K562 (cell line): ENCODE measurements around the gene NELL1. TPM values are rescaled to one million over a fixed set of nuclear protein-coding genes. Genes with fewer than 3 reads are reported as not detected.

Source experiments
- ATAC-seq: fragments of 200-7000 bp; cut with Tn5 transposase; 3 replicates; pipeline ENCODE4 v1.9.1; 2020; ENCODE audit warnings: moderate library complexity
- BruUV-seq: library from RNA; stranded (reverse); fragments of 400-500 nt; replicated peaks from 2 replicates; lab custom pipeline; 2021; lab: Mats Ljungman, UMichigan
- CTCF ChIA-PET: fragments of 300-600 bp; formaldehyde crosslinking; extraction: SDS; loops from one replicate; lab custom pipeline; 2021; ENCODE audit warnings: low intra/inter-chr PET ratio; lab: Yijun Ruan, JAX
- POLR2A ChIA-PET: fragments of 300-600, 350-650 bp; sonication (Branson Sonifier 250); formaldehyde crosslinking; extraction: SDS; loops from one replicate; lab custom pipeline; 2021; ENCODE audit warnings: antibody characterized with exemption, inconsistent platforms; lab: Yijun Ruan, JAX
- DNase-seq, 4 experiments: peaks; one replicate each; pipeline versions ENCODE4 v3.0.0 to v3.0.0-alpha.2; 2011 to 2018; ENCODE audit warnings: low spot score in 3 of 4, mixed read lengths in 3 of 4; ENCODE audit errors: extremely low read depth in 1 of 4
- FAIRE-seq: peaks from 2 replicates; lab custom pipeline; 2011; peaks lifted over from hg19 to GRCh38; lab: Jason Lieb, UNC
- H2AFZ ChIP-seq: 2 replicates; pipeline ENCODE4 v1.6.0; 2011; ENCODE audit warnings: low read depth, low read length, control low read depth, inconsistent platforms
- H3K27ac ChIP-seq: fragments of 200-600 bp; 3 replicates; pipeline ENCODE4 v1.8.0; 2011; ENCODE audit warnings: low read depth, mild to moderate bottlenecking, control low read depth, inconsistent platforms, low read length, moderate library complexity, mixed read lengths; ENCODE audit errors: extremely low read depth
- H3K27me3 ChIP-seq, 2 experiments: fragments of 300-600 bp in 1 of 2; 2 replicates in 1 of 2; 3 replicates in 1 of 2; pipeline versions ENCODE4 v1.6.0 to v1.8.0; 2011; ENCODE audit warnings: inconsistent platforms in 2 of 2, low read length in 2 of 2, mild to moderate bottlenecking in 1 of 2, mixed read lengths in 1 of 2, moderate library complexity in 1 of 2; ENCODE audit not compliant: control insufficient read depth in 2 of 2, insufficient read depth in 2 of 2
- H3K36me3 ChIP-seq: fragments of 300-600 bp; 3 replicates; pipeline ENCODE4 v1.8.0; 2011; ENCODE audit warnings: mild to moderate bottlenecking, low read length, inconsistent platforms; ENCODE audit not compliant: control insufficient read depth, insufficient read depth
- H3K4me1 ChIP-seq, 2 experiments: fragments of 200-600 bp in 1 of 2; replicated peaks in 1 of 2; 2 replicates in 1 of 2; 3 replicates in 1 of 2; pipeline versions ENCODE4 v1.5.1 to v1.8.0; 2011; ENCODE audit warnings: inconsistent platforms in 2 of 2, low read length in 2 of 2, mild to moderate bottlenecking in 1 of 2, mixed read lengths in 1 of 2, moderate library complexity in 1 of 2; ENCODE audit not compliant: control insufficient read depth in 2 of 2, insufficient read depth in 2 of 2
- H3K4me2 ChIP-seq: 2 replicates; pipeline ENCODE4 v1.6.1; 2011; ENCODE audit warnings: low read length, control low read depth, inconsistent platforms, mixed read lengths; ENCODE audit not compliant: insufficient read depth
- H3K4me3 ChIP-seq: fragments of 200-600 bp; sonication (generic), shearing (Covaris generic); 2 replicates; pipeline ENCODE4 v1.5.1; 2016; ENCODE audit warnings: control low read depth, inconsistent platforms
- H3K79me2 ChIP-seq: fragments of 200-600 bp; 3 replicates; pipeline ENCODE4 v1.8.0; 2011; ENCODE audit warnings: low read length, inconsistent platforms; ENCODE audit not compliant: control insufficient read depth, insufficient read depth
- H3K9ac ChIP-seq, 2 experiments: 2 replicates each; pipeline versions ENCODE4 v1.6.0 to v1.6.1; 2011; ENCODE audit warnings: low read depth in 2 of 2, low read length in 2 of 2, control low read depth in 1 of 2, inconsistent platforms in 1 of 2, mild to moderate bottlenecking in 1 of 2, mixed read lengths in 1 of 2; ENCODE audit not compliant: insufficient read depth in 1 of 2
- H3K9me1 ChIP-seq: one replicate; pipeline ENCODE4 v1.6.0; 2011; ENCODE audit warnings: inconsistent platforms, mild to moderate bottlenecking, low read length, moderate library complexity; ENCODE audit not compliant: control insufficient read depth, insufficient read depth
- H3K9me3 ChIP-seq: replicated peaks from 2 replicates; pipeline ENCODE4 v1.5.1; 2011; ENCODE audit warnings: low read depth, low read length, inconsistent platforms; ENCODE audit not compliant: control insufficient read depth, insufficient read depth
- H4K20me1 ChIP-seq: replicated peaks from 2 replicates; pipeline ENCODE4 v1.6.1; 2011; ENCODE audit warnings: low read length, inconsistent platforms, mixed read lengths; ENCODE audit not compliant: control insufficient read depth, insufficient read depth
- GATAD2A ChIP-seq: fragments of 450-650 bp; IDR thresholded peaks from 2 replicates; pipeline ENCODE4 v1.6.1; 2017
- NCOA1 ChIP-seq: fragments of 450-650 bp; IDR thresholded peaks from 2 replicates; pipeline ENCODE4 v1.6.1; 2016; ENCODE audit warnings: low read depth
- OTX1 ChIP-seq: fragments of 450-650 bp; formaldehyde crosslinking; IDR thresholded peaks from 2 replicates; pipeline ENCODE4 v1.4.0; 2022; ENCODE audit warnings: mild to moderate bottlenecking
- RBFOX2 ChIP-seq: fragments of 200-400 bp; formaldehyde crosslinking; IDR thresholded peaks from 2 replicates; pipeline ENCODE4 v1.6.1; 2017; ENCODE audit warnings: low read depth, mild to moderate bottlenecking, low read length, moderate library complexity
- RREB1 ChIP-seq: fragments of 250-450 bp; sonication (Bioruptor Pico); IDR thresholded peaks from 2 replicates; pipeline ENCODE4 v1.4.0; 2020
- SAP30 ChIP-seq: fragments of 200-600 bp; sonication (generic); IDR thresholded peaks from 2 replicates; pipeline ENCODE4 v1.6.1; 2012; ENCODE audit warnings: borderline replicate concordance, low read depth, mild to moderate bottlenecking, moderate library complexity, low read length, control low read depth, inconsistent platforms; ENCODE audit not compliant: insufficient read depth, poor library complexity, severe bottlenecking
- SMC3 ChIP-seq: conservative IDR thresholded peaks from 2 replicates; pipeline ENCODE4 v1.6.1; 2011; ENCODE audit warnings: low read depth, low read length, improper control_type of control experiment; ENCODE audit not compliant: insufficient read depth
- TCF3 ChIP-seq: sonication (generic); formaldehyde crosslinking; IDR thresholded peaks from 2 replicates; pipeline ENCODE4 v1.4.0; 2020; ENCODE audit warnings: mild to moderate bottlenecking, missing genetic modification reagents
- TEAD4 ChIP-seq, 2 experiments: sonication (generic) in 1 of 2; formaldehyde crosslinking in 1 of 2; IDR thresholded peaks; 2 replicates each; pipeline versions ENCODE4 v1.6.1 to v1.8.0; 2012 to 2022; ENCODE audit warnings: borderline replicate concordance in 1 of 2, inconsistent platforms in 1 of 2, low read length in 1 of 2, mild to moderate bottlenecking in 1 of 2, missing genetic modification reagents in 1 of 2
- ZBTB9 ChIP-seq: fragments of 450-650 bp; formaldehyde crosslinking; IDR thresholded peaks from 2 replicates; pipeline ENCODE4 v1.4.0; 2020; ENCODE audit warnings: mild to moderate bottlenecking, moderate library complexity
- ZNF551 ChIP-seq: fragments of 250-450 bp; sonication (Bioruptor Pico); IDR thresholded peaks from 2 replicates; pipeline ENCODE4 v1.5.0; 2021; ENCODE audit warnings: mild to moderate bottlenecking, moderate library complexity
- ZSCAN32 ChIP-seq: fragments of 450-650 bp; formaldehyde crosslinking; IDR thresholded peaks from 2 replicates; pipeline ENCODE4 v1.4.0; 2020; ENCODE audit warnings: mild to moderate bottlenecking, moderate library complexity
- WGBS: fragments of 100-300 bp; shearing (Covaris generic); methylation state at CpG from one replicate; pipeline ENCODE4 v1.1.6; 2016; ENCODE audit warnings: low coverage, mixed read lengths; ENCODE audit not compliant: insufficient coverage; ENCODE audit errors: missing lambda C conversion rate; 5-methylcytosine and 5-hydroxymethylcytosine counted together
- in situ Hi-C: fragments of 300-500 bp; cut with MboI; formaldehyde crosslinking; loops from 4 replicates; pipeline ENCODE4 v1.15.0; 2018; ENCODE audit warnings: inconsistent platforms, mixed read lengths
- intact Hi-C: fragments of 100-400 bp; cut with micrococcal nuclease; formaldehyde crosslinking; loops from 2 replicates; pipeline ENCODE4 v1.14.2; 2022
- polyA plus RNA-seq, 8 experiments: library from polyadenylated mRNA; depleted of rRNA in 4 of 8; stranded (reverse) in 5 of 8; unstranded in 3 of 8; fragments of >200 nt; fragmentation: Nextera tagmentation in 2 of 8; fragmentation: Illumina TruSeq in 1 of 8; extraction: Ambion mirVana in 2 of 8; extraction: Trizol in 1 of 8; gene quantifications; 2 replicates each; pipeline versions ENCODE4 v1.2.1 to v1.2.3, GENCODE V29; 2011 to 2014; ENCODE audit warnings: inconsistent platforms in 1 of 8, missing spikeins in 1 of 8
- total RNA-seq, 7 experiments: library from RNA; depleted of rRNA in 6 of 7; stranded (reverse); fragments of >200 nt in 6 of 7; fragmentation: Illumina TruSeq in 2 of 7; extraction: Trizol in 2 of 7; gene quantifications; 2 replicates each; pipeline versions ENCODE4 v1.2.1 to v1.2.3, GENCODE V29; 2011 to 2021; ENCODE audit warnings: low replicate concordance in 1 of 7

The NELL1 gene
- total and polyA plus RNA-seq, 9 of the 15 experiments (the other 6 are each of a cell fraction or from before 2014, with no cell fraction given): not detected

GRCh38 chr11:21428796-21429195 is 759.4 kb downstream of the NELL1 start:
- intact Hi-C loops: no loop called here

GRCh38 chr11:21429401-21429800 is 760.0 kb downstream of the NELL1 start:
- FAIRE-seq (no peak), ATAC-seq (no peak), DNase-seq (no peak)
- Histone ChIP-seq H3K9ac (no peak overlapping the region), H4K20me1 (no peaks in the 10 kb centered on the region), H3K9me1 (no peaks in the 10 kb centered on the region), H3K36me3 (no peaks in the 10 kb centered on the region), H3K27me3 (no peaks in the 10 kb centered on the region), H3K4me3 (no peak overlapping the region), H3K4me2 (no peak overlapping the region), H3K27ac (no peak overlapping the region), H3K4me1 (no peaks in the 10 kb centered on the region), H2AFZ (no peak overlapping the region), H3K79me2 (no peaks in the 10 kb centered on the region), H3K9me3 (no peaks in the 10 kb centered on the region)
- POLR2A ChIA-PET: no interaction called here
- CTCF ChIA-PET: no interaction called here
- no TSS peak for BruUV-seq
- intact Hi-C loops (no loop called here), in situ Hi-C loops (no loop called here)
- TF ChIP-seq ZNF551 (CRISPR knock-in tag) (no peak), NCOA1 (no peak), GATAD2A (no peak), ZBTB9 (CRISPR knock-in tag) (no peak), TCF3 (CRISPR knock-in tag) (no peak), TEAD4 (IDR thresholded peaks at IDR 0.05; ENCODE audit: low read length) (no peak), TEAD4 (CRISPR knock-in tag; IDR thresholded peaks at IDR 0.05; ENCODE audit: borderline replicate concordance) (no peak), SMC3 (no peak), RREB1 (no peak)

More at GRCh38 chr11:21428796-21429195, 759.4 kb downstream of the NELL1 start:
- Histone ChIP-seq H2AFZ (no peak overlapping the region), H3K4me1 (no peaks in the 10 kb centered on the region), H3K27me3 (no peaks in the 10 kb centered on the region), H4K20me1 (no peaks in the 10 kb centered on the region), H3K9me1 (no peaks in the 10 kb centered on the region), H3K79me2 (no peaks in the 10 kb centered on the region), H3K9ac (no peak overlapping the region), H3K9me3 (no peaks in the 10 kb centered on the region), H3K36me3 (no peaks in the 10 kb centered on the region), H3K4me3 (no peak overlapping the region), H3K27ac (no peak overlapping the region), H3K4me2 (no peak overlapping the region)
- POLR2A ChIA-PET: no interaction called here
- BruUV-seq: no TSS peak
- FAIRE-seq (no peak), ATAC-seq (no peak), DNase-seq (no peak)
- WGBS: 0% methylated on average over 1 of the region's 1 CpG
- TF ChIP-seq OTX1 (no peak), RBFOX2 (no peak), ZSCAN32 (CRISPR knock-in tag) (no peak), SAP30 (no peak)
- in situ Hi-C loops: no loop called here
- CTCF ChIA-PET: no interaction called here
